Right ventricle myocardium superior (tissue), 1 donor: Measurements from ENCODE around the gene SOAT2. TPM values are rescaled to one million over a fixed set of nuclear protein-coding genes. Genes with fewer than 3 reads are reported as not detected.
"Not testable (repeated sequence)": the region's sequence is repeated elsewhere in the genome, so short reads cannot be mapped to it uniquely, and the experiment has no call there.

Source experiments
- ATAC-seq: fragments of 200-7000 bp; cut with Tn5 transposase; one replicate; pipeline ENCODE4 v1.9.1; 2020; ENCODE audit warnings: mild to moderate bottlenecking; ENCODE audit not compliant: poor library complexity
- DNase-seq: peaks from one replicate; pipeline ENCODE4 v3.0.0-alpha.2; 2020
- intact Hi-C: fragments of 100-400 bp; cut with DNase I; formaldehyde crosslinking; loops from one replicate; pipeline ENCODE4 v1.11.2; 2022
- microRNA-seq: library from miRNA; unstranded; fragments of <30 nt; microRNA quantifications from one replicate; pipeline ENCODE4 v1.2.0, GENCODE V29; 2020
- total RNA-seq: library from RNA; stranded (reverse); fragmentation: NEBNext Ultra II Directional; extraction: Animal tissue kit (Norgen Biotek cat#: 25700); gene quantifications from one replicate; pipeline ENCODE4 v1.2.1, GENCODE V29; 2021
- donor health status: DM: no; HTN: yes; CAD: no; lungs with severe emphysema.

The SOAT2 gene
- total RNA-seq, 1 donor from 2014 or later = not detected

GRCh38 chr12:53161119-53161911 is 58.0 kb downstream of the SOAT2 start:
- intact Hi-C loops = no loop called here
- DNase-seq (no peak), ATAC-seq (no peak)

GRCh38 chr12:53163008-53163407 is 59.7 kb downstream of the SOAT2 start:
- intact Hi-C loops, DNase-seq, ATAC-seq: not testable (repeated sequence)

- intact Hi-C loops = no loop called here
Measured at GRCh38 chr12:53166837-53167236, 63.6 kb downstream of the SOAT2 start.

GRCh38 chr12:53169644-53170043 is 66.4 kb downstream of the SOAT2 start:
- intact Hi-C loops = no loop called here

More at GRCh38 chr12:53166837-53167236, 63.6 kb downstream of the SOAT2 start:
- ATAC-seq (no peak), DNase-seq (no peak)

GRCh38 chr12:53170215-53170614 is 66.9 kb downstream of the SOAT2 start:
- no peak for ATAC-seq
- intact Hi-C loops = no loop called here
- no peak for DNase-seq

More at GRCh38 chr12:53169644-53170043, 66.4 kb downstream of the SOAT2 start:
- ATAC-seq (no peak), DNase-seq (no peak)

- intact Hi-C loops = no loop called here
- ATAC-seq = no peak
- DNase-seq = no peak
Measured at GRCh38 chr12:53170876-53171724, 67.8 kb downstream of the SOAT2 start.

GRCh38 chr12:53171725-53172329 is 68.5 kb downstream of the SOAT2 start:
- DNase-seq (no peak), ATAC-seq (no peak)
- intact Hi-C loops = no loop called here

- intact Hi-C loops = no loop called here
- ATAC-seq (no peak), DNase-seq (no peak)
Measured at GRCh38 chr12:53172352-53172751, 69.1 kb downstream of the SOAT2 start.

- ATAC-seq (no peak), DNase-seq (no peak)
- intact Hi-C loops = no loop called here
Measured at GRCh38 chr12:53173085-53173715, 69.9 kb downstream of the SOAT2 start.

Small RNAs within 50 kb of the gene (microRNA-seq; reads per million reads assigned to microRNA genes)
- gene MIR6757 = not detected

Other genes starting within 250 kb of the SOAT2 start
- 104 TPM for gene KRT8, start 198.4 kb upstream of the SOAT2 start, total RNA-seq
- 7.0 TPM for gene KRT18, start 154.4 kb upstream of the SOAT2 start, total RNA-seq
- 434 TPM for gene EIF4B, start 97.0 kb upstream of the SOAT2 start, total RNA-seq
- gene TNS2, start 53.4 kb upstream of the SOAT2 start, total RNA-seq = 107 TPM
- 37.8 TPM for gene SPRYD3, start 24.1 kb upstream of the SOAT2 start, total RNA-seq
- gene IGFBP6, start 5.8 kb upstream of the SOAT2 start, total RNA-seq = 50.2 TPM
- 29.4 TPM for gene ZNF740, start 77.2 kb downstream of the SOAT2 start, total RNA-seq
- gene CSAD, start 77.4 kb downstream of the SOAT2 start, total RNA-seq = 8.2 TPM
- gene ITGB7, start 103.8 kb downstream of the SOAT2 start, total RNA-seq = 0.97 TPM
- gene RARG, start 128.7 kb downstream of the SOAT2 start, total RNA-seq = 15.4 TPM
- gene ESPL1, start 164.8 kb downstream of the SOAT2 start, total RNA-seq = 0.81 TPM
- 359 TPM for gene PFDN5, start 192.1 kb downstream of the SOAT2 start, total RNA-seq
- gene MYG1, start 196.2 kb downstream of the SOAT2 start, total RNA-seq = 37.0 TPM
- gene AAAS, start 218.1 kb downstream of the SOAT2 start, total RNA-seq = 40.9 TPM
- not detected for gene SP7, start 232.9 kb downstream of the SOAT2 start, total RNA-seq